ENCODE data around the gene MLXIPL. TPM values are rescaled to one million over a fixed set of nuclear protein-coding genes. Genes with fewer than 3 reads are reported as not detected.

The MLXIPL gene, protein sequence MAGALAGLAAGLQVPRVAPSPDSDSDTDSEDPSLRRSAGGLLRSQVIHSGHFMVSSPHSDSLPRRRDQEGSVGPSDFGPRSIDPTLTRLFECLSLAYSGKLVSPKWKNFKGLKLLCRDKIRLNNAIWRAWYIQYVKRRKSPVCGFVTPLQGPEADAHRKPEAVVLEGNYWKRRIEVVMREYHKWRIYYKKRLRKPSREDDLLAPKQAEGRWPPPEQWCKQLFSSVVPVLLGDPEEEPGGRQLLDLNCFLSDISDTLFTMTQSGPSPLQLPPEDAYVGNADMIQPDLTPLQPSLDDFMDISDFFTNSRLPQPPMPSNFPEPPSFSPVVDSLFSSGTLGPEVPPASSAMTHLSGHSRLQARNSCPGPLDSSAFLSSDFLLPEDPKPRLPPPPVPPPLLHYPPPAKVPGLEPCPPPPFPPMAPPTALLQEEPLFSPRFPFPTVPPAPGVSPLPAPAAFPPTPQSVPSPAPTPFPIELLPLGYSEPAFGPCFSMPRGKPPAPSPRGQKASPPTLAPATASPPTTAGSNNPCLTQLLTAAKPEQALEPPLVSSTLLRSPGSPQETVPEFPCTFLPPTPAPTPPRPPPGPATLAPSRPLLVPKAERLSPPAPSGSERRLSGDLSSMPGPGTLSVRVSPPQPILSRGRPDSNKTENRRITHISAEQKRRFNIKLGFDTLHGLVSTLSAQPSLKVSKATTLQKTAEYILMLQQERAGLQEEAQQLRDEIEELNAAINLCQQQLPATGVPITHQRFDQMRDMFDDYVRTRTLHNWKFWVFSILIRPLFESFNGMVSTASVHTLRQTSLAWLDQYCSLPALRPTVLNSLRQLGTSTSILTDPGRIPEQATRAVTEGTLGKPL
- total RNA-seq = 0.09 and 0.16 TPM in 2 replicates

DNA sequence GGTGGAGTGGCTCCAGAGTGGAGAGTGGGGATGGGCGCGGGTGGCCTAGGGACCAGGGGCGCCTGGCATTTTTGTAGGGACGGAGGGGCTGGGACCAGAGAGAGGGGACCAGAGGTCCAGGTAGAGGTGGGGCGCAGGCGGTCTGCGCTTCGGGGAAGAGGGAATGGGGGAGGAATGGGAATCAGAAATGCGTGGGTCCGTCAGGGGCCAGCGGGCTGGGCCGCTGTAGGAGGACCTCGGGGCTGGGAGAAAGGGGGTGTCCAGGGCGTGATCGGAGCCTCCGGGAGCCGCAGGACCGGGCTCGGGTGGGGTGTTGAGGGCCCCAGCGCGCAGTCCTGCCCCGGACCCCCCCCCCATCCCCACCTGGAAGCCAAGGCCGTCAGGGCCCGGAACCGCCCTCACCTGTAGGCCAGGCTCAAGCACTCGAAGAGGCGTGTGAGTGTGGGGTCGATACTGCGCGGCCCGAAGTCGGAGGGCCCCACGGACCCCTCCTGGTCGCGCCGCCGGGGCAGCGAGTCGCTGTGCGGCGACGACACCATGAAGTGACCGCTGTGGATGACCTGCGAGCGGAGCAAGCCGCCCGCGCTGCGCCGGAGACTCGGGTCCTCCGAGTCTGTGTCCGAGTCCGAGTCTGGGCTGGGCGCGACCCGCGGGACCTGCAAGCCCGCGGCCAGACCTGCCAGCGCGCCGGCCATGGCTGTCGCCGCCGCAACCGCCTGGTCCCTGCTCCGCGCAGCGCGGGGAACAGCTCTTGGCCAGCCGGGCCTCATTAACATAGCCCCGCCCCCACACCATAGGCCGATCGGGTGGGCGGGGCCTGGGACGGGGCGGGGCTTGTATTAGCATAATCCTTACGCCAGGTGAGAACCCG lies at the start of gene MLXIPL:
Gene MLXIPL (minus strand): TSS at position 725 of the 871 bp plus-strand sequence. CDS start 30 bp downstream, at position 695.

DNA sequence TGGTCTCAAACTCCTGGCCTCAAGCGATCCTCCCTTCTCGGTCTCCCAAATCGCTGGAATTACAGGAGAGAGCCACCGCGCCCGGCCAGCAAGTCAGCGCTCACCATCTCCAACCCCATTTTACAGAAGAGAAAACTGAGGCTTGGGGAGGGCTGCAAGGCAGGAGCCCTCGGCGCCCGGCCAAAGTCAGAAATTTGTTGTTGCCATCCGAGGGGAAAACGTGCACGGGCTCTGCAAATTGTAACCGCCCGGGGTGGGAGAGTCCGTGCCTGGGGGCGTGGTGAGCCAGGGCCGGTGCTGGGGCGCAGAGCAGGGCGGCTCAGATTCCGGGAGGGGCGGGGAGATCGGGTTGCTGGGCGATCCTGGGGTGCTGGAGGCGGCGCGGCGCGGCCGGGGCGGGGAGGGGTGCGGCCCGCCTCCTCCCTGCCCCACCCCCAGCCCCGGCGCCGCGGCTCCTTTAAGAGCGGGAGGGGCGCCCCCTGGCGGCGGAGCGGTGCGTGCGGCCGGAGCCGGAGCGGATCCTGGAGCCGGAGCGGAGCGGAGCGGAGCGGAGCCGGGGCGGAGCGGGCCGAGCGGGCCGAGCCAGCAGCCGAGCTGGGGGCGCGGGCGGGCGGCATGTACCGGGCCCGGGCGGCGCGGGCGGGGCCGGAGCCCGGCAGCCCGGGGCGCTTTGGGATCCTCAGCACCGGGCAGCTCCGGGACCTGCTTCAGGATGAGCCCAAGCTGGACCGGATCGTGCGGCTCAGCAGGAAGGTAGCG lies 43.2 kb upstream of the MLXIPL start, which contains the start of gene VPS37D:
Gene VPS37D (plus strand): TSS at position 488 of the 759 bp plus-strand sequence. CDS start 128 bp downstream, at position 616.

DNA sequence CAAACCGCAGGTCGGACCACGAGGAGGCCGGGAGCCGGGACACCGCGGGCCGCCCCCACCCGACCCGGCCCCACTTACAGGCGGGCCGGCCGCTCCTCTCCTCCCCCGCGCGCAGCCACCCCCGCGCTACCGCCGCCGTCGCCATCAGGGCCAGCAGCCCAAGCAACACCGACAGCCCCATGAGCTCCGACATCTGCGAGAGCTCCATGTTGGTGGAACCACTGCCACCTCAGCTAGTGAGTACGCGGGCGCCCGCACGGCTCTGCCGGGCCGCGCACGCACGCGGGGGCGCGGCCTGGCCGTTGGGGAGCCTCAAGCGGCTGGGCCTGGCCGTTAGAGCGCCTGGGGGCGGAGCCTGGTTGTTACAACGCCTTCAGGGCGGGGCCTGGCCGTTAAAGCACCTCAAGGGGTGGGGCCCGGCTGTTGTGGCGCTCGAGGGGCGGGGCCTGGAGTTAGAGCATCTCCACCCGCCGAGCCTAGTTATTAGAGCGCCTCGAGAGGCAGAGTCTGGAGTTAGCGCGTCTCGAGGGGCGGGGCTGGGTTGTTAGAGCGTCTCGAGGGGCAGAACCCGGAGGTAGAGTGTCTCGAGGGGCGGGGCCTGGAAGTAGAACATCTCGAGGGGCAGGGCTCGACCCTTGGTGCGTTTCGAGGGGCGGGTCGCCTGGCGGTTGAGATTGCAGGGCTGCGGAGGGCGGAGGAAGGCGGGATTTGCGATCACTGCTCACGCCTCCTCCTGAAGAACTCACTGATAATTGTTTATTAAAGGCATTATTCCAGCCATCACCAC lies 45.8 kb downstream of the MLXIPL start, which contains the start of gene TBL2:
Gene TBL2 (minus strand): TSS at position 238 of the 787 bp plus-strand sequence. CDS start 30 bp downstream, at position 208.

DNA sequence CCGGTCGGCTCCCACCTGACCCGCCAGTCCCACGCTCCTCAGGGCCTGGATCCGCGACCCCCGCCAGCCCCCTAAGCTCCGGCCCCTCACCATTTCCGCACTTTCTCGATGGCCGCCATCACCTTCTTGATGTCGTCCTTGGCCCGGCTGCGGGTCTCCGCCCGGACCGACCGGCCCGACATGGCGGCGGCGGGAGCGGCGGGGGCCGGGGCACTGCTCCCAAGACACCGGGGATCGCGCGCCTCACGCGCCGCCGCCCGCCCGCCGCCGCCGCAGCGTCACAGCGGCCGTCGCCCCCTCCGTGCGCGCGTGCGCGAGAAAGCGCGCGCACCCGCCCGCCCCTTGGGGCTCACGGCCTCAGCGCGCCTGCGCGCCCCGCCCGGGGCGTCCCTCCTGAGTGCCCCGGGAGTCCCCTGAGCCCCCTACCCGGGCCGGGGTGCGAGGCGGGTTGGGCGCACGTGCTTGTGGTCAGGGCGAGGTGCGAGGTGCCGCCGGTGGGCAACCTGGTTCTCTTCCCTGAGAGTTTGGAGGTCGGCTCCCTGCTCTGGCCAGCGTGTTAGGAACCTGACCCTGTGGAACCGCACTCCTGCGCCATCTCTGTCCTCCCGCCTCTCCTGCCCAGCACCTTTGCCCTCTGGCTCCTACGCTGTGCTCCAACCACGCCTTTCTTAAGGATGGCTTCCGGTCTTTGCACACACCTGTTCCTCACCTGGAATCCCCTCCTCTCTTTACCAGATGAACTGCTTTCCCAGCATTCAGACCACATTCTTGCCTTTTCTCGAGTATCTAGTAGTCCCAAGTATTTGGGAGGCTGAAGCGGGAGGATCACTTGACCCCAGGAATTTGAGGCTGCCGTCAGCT lies 66.7 kb downstream of the MLXIPL start, which contains the start of gene BCL7B:
Gene BCL7B (minus strand): TSS at position 294 of the 861 bp plus-strand sequence. CDS start 112 bp downstream, at position 182.

Other genes starting within 250 kb of the MLXIPL start
- 0.26 and 0.95 TPM in 2 replicates for gene FZD9, start 190.7 kb downstream of the MLXIPL start, total RNA-seq
- gene BAZ1B, start 102.2 kb downstream of the MLXIPL start, total RNA-seq = 39.0 and 44.4 TPM in 2 replicates
- 11.2 and 11.7 TPM in 2 replicates for gene BCL7B, start 66.8 kb downstream of the MLXIPL start, total RNA-seq
- gene TBL2, start 45.9 kb downstream of the MLXIPL start, total RNA-seq = 53.1 and 69.5 TPM in 2 replicates
- gene VPS37D, start 43.3 kb upstream of the MLXIPL start, total RNA-seq = 7.5 and 8.7 TPM in 2 replicates
- 1.6 and 1.9 TPM in 2 replicates for gene DNAJC30, start 58.9 kb upstream of the MLXIPL start, total RNA-seq
- gene BUD23, start 59.1 kb upstream of the MLXIPL start, total RNA-seq = 29.8 and 50.1 TPM in 2 replicates
- gene STX1A, start 95.1 kb upstream of the MLXIPL start, total RNA-seq = 16.5 and 37.4 TPM in 2 replicates
- gene ABHD11, start 114.3 kb upstream of the MLXIPL start, total RNA-seq = 8.0 and 10.7 TPM in 2 replicates
- under 0.01 TPM in 1 of 2 replicates, not detected in the other for gene CLDN3, start 145.7 kb upstream of the MLXIPL start, total RNA-seq
- gene CLDN4, start 206.5 kb upstream of the MLXIPL start, total RNA-seq = 0.32 and 0.43 TPM in 2 replicates
- 8.3 and 11.8 TPM in 2 replicates for gene METTL27, start 218.0 kb upstream of the MLXIPL start, total RNA-seq
- 0.16 TPM in 1 of 2 replicates, not detected in the other for gene TMEM270, start 236.6 kb upstream of the MLXIPL start, total RNA-seq

All from bronchial smooth muscle cell (primary cell).